ENCODE data around the gene CHRNB1. TPM values are rescaled to one million over a fixed set of nuclear protein-coding genes. Genes with fewer than 3 reads are reported as not detected.

Gene CHRNB1
- total and polyA plus RNA-seq, 2 of the 8 experiments (the other 6 are each of a cell fraction or from before 2014, with no cell fraction given): 14.1 to 28.2 TPM

DNA sequence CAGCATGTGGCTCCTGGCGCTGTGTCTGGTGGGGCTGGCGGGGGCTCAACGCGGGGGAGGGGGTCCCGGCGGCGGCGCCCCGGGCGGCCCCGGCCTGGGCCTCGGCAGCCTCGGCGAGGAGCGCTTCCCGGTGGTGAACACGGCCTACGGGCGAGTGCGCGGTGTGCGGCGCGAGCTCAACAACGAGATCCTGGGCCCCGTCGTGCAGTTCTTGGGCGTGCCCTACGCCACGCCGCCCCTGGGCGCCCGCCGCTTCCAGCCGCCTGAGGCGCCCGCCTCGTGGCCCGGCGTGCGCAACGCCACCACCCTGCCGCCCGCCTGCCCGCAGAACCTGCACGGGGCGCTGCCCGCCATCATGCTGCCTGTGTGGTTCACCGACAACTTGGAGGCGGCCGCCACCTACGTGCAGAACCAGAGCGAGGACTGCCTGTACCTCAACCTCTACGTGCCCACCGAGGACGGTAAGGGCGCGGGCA, 36.6 kb upstream of the CHRNB1 start:
- peaks cover 4% of the 10 kb centered on the region; the same call in 1 of the 2 replicates for H3K79me1 ChIP-seq (ENCODE audit: low read depth, low read length)
- DNase-seq (ENCODE audit: low read depth in 1 of 2, low spot score in 2 of 2) (no peak), FAIRE-seq (no peak)
- 54% methylated on average over 31 of the region's 58 CpGs; no CpG with 5 or more reads in 1 of the 2 experiments for WGBS, 2 experiments (ENCODE audit: extremely low coverage in 1 of 2, insufficient coverage in 1 of 2, insufficient read length in 1 of 2, insufficient replicate concordance in 2 of 2, low coverage in 1 of 2, low lambda C conversion rate in 2 of 2, missing lambda C conversion rate in 1 of 2)
- no peak for TF ChIP-seq RNF2 (IDR thresholded peaks at IDR 0.05; ENCODE audit: borderline replicate concordance, low read depth, low read length, missing control alignments, poor library complexity, severe bottlenecking)
- TF ChIP-seq, protein P1, sequence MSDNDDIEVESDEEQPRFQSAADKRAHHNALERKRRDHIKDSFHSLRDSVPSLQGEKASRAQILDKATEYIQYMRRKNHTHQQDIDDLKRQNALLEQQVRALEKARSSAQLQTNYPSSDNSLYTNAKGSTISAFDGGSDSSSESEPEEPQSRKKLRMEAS (IDR thresholded peaks at IDR 0.05): peak; percentile 50; the same call in 1 of the 2 replicates
- peaks cover 0 to 20% (median 11%) of the 10 kb centered on the region in 4 experiments; a peak in 5 of 7 replicates for H3K4me1 ChIP-seq (replicated peaks in 1 of 4; ENCODE audit: control insufficient read depth in 3 of 4, insufficient read depth in 4 of 4, low read length in 3 of 4)
- H4K8ac ChIP-seq (ENCODE audit: extremely low read depth, insufficient read depth, low read length): no peak overlapping the region; the same call in 1 of the 2 replicates
- no peak overlapping the region for H3K4ac ChIP-seq (replicated peaks; ENCODE audit: insufficient read length, low read depth, low read length)
- H3K9me3 ChIP-seq (ENCODE audit: insufficient read depth in 2 of 2, low read depth in 1 of 2, low read length in 1 of 2): no peaks in the 10 kb centered on the region
- no peak overlapping the region for H2AFZ ChIP-seq (ENCODE audit: low read length)
- no peak overlapping the region for H2BK15ac ChIP-seq (ENCODE audit: low read length)
- H3K14ac ChIP-seq (ENCODE audit: insufficient read length): no peak overlapping the region
- H3K23ac ChIP-seq (ENCODE audit: insufficient read length): no peak overlapping the region
- H3K18ac ChIP-seq (ENCODE audit: extremely low read depth, low read length): peak overlapping the region; percentile 78
- CTCF ChIA-PET (ENCODE audit: partially characterized antibody): interaction anchor here (0.8 to 1.5 kb wide), 5 partner anchors 23 to 152 kb away, joined by 3 to 4 read pairs (median 3); no protein-coding TSS in a partner anchor
- H2BK5ac ChIP-seq (ENCODE audit: low read depth, low read length): no peak overlapping the region
- H2BK12ac ChIP-seq (ENCODE audit: low read depth, low read length): peak overlapping the region; percentile 84; the same call in 1 of the 2 replicates
- no peak overlapping the region for H4K5ac ChIP-seq (ENCODE audit: insufficient read length, low read depth, low read length)
- H3K79me2 ChIP-seq (ENCODE audit: control insufficient read depth in 1 of 2, insufficient read depth in 2 of 2, low read length in 2 of 2): peaks cover 0 to 5% of the 10 kb centered on the region in 2 experiments; a peak in 1 of 4 replicates
- peaks cover 14% of the 10 kb centered on the region; the same call in 1 of the 2 replicates for H3K23me2 ChIP-seq (ENCODE audit: low read depth, low read length)
- H3K27ac ChIP-seq (ENCODE audit: low read depth, low read length): no peak overlapping the region
- POLR2A ChIA-PET (ENCODE audit: partially characterized antibody): interaction anchor here (0.6 to 8.2 kb wide), 14 partner anchors 11 to 170 kb away, joined by 3 to 66 read pairs (median 3); partner anchors contain the start of genes ACAP1, FGF11, POLR2A and TMEM102
- 0 out of 2 replicates have a peak overlapping the region, but pooled peaks have one; percentile 32 for H2BK20ac ChIP-seq (ENCODE audit: low read length)
- peak overlapping the region; percentile 56 for H3K56ac ChIP-seq (replicated peaks; ENCODE audit: insufficient read length, low read depth, low read length)
- peak overlapping the region; percentile 53; the same call in 1 of the 2 replicates for H2AK5ac ChIP-seq (ENCODE audit: low read depth, low read length)
- peak overlapping the region in 1 of 4 experiments; percentile 14; a peak in 1 of 7 replicates for H3K9ac ChIP-seq (replicated peaks in 1 of 4; ENCODE audit: extremely low read depth in 1 of 4, low read depth in 3 of 4, low read length in 3 of 4)
- no peaks in the 10 kb centered on the region; a peak in 1 of 7 replicates for H3K27me3 ChIP-seq (replicated peaks in 1 of 4; ENCODE audit: control insufficient read depth in 3 of 4, extremely low read depth in 1 of 4, insufficient read depth in 3 of 4, low read length in 3 of 4)
- H3K4me3 ChIP-seq (ENCODE audit: extremely low read depth in 1 of 4, insufficient read depth in 2 of 4, low read depth in 3 of 4, low read length in 4 of 4): peak overlapping the region; percentile 1 to 44 (median 22); a peak in 5 of 8 replicates
- H3K4me2 ChIP-seq (ENCODE audit: insufficient read depth in 1 of 2, low read depth in 2 of 2, low read length in 2 of 2): peak overlapping the region; percentile 43 to 90
- peak overlapping the region; percentile 71 for H4K91ac ChIP-seq (replicated peaks; ENCODE audit: insufficient read length, low read length)
- no peak overlapping the region for H2BK120ac ChIP-seq (replicated peaks; ENCODE audit: low read depth, low read length)
- peaks cover 2 to 22% (median 17%) of the 10 kb centered on the region in 4 experiments; a peak in 5 of 8 replicates for H3K36me3 ChIP-seq (ENCODE audit: control insufficient read depth in 2 of 4, insufficient read depth in 4 of 4, low read length in 3 of 4)
- H4K20me1 ChIP-seq (replicated peaks in 1 of 2; ENCODE audit: control insufficient read depth in 1 of 2, insufficient read depth in 2 of 2, low read length in 2 of 2): peaks cover 0 to 19% of the 10 kb centered on the region in 2 experiments
